Prostate gland (tissue), 2 donors: ENCODE measurements around the gene GNB2.

Experiments
- CTCF ChIP-seq, 4 experiments: fragments of 200-600 bp in 2 of 4; fragments of 450-650 bp in 2 of 4; sonication (generic) in 2 of 4; IDR thresholded peaks; 1 replicate in 3 of 4; 2 replicates in 1 of 4; pipeline ENCODE4 v1.5.1; 2016 to 2019; ENCODE audit warnings: antibody characterized with exemption in 4 of 4, mild to moderate bottlenecking in 2 of 4, moderate library complexity in 2 of 4
- POLR2A ChIP-seq: fragments of 450-650 bp; IDR thresholded peaks from one replicate; pipeline ENCODE4 v1.6.1; 2016; ENCODE audit warnings: antibody characterized with exemption, mild to moderate bottlenecking
- POLR2AphosphoS5 ChIP-seq: sonication (generic); formaldehyde crosslinking; IDR thresholded peaks from one replicate; pipeline ENCODE4 v1.6.1; 2017; ENCODE audit warnings: antibody characterized with exemption

DNA sequence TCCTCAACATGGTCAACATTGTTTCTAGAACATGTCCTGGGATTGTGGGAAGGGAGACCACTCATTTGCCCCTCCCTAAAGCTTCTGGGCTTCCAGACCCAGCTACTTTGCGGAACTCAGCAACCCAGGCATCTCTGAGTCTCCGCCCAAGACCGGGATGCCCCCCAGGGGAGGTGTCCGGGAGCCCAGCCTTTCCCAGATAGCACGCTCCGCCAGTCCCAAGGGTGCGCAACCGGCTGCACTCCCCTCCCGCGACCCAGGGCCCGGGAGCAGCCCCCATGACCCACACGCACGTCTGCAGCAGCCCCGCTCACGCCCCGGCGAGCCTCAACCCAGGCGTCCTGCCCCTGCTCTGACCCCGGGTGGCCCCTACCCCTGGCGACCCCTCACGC, 46.7 kb downstream of the GNB2 start, which contains the start of gene EPO:
- TF ChIP-seq CTCF (IDR thresholded peaks at IDR 0.05) (no peak), POLR2A (no peak), POLR2AphosphoS5 (no peak)
